K562 (cell line): ENCODE measurements around the gene C6orf89. TPM values are rescaled to one million over a fixed set of nuclear protein-coding genes. Genes with fewer than 3 reads are reported as not detected.
A peak's percentile ranks its signal among the peaks of the same experiment; 100 is the strongest.

ENCODE experiments used
- AFF4 ChIP-seq: sonication (generic); formaldehyde crosslinking; IDR thresholded peaks from 2 replicates; pipeline ENCODE4 v1.8.0; 2023; ENCODE audit warnings: mild to moderate bottlenecking, missing genetic modification reagents
- BACH1 ChIP-seq: fragments of 200-800 bp; sonication (Bioruptor generic); IDR thresholded peaks from 2 replicates; pipeline ENCODE4 v1.6.1; 2016; ENCODE audit warnings: missing genetic modification characterization, missing compliant biosample characterization
- CHD1 ChIP-seq: fragments of 200-600 bp; sonication (generic); IDR thresholded peaks from one replicate; pipeline ENCODE4 v1.6.1; 2012; ENCODE audit warnings: mild to moderate bottlenecking, moderate library complexity, low read length, inconsistent platforms
- EGR1 ChIP-seq: fragments of 450-650 bp; conservative IDR thresholded peaks from 2 replicates; pipeline ENCODE4 v1.6.1; 2017; ENCODE audit warnings: mild to moderate bottlenecking
- ELF2 ChIP-seq: fragments of 250-450 bp; sonication (Bioruptor Pico); IDR thresholded peaks from 2 replicates; pipeline ENCODE4 v1.5.0; 2021; ENCODE audit warnings: mild to moderate bottlenecking
- ELF4 ChIP-seq: fragments of 450-650 bp; formaldehyde crosslinking; IDR thresholded peaks from 2 replicates; pipeline ENCODE4 v1.4.0; 2022; ENCODE audit warnings: missing genetic modification characterization
- ETS2 ChIP-seq: IDR thresholded peaks from 2 replicates; pipeline ENCODE4 v1.6.1; 2016; ENCODE audit warnings: borderline replicate concordance, missing genetic modification characterization, mild to moderate bottlenecking, moderate library complexity, missing compliant biosample characterization; ENCODE audit not compliant: poor library complexity, severe bottlenecking
- FOXA1 ChIP-seq: fragments of 450-650 bp; IDR thresholded peaks from 2 replicates; pipeline ENCODE4 v1.6.1; 2016; ENCODE audit warnings: mild to moderate bottlenecking, borderline replicate concordance
- HDAC3 ChIP-seq: fragments of 450-650 bp; IDR thresholded peaks from 2 replicates; pipeline ENCODE4 v1.6.1; 2018; ENCODE audit warnings: borderline replicate concordance, mild to moderate bottlenecking, moderate library complexity; ENCODE audit not compliant: partially characterized antibody
- HEY1 ChIP-seq: fragments of 250-450 bp; sonication (Bioruptor Pico); IDR thresholded peaks from 2 replicates; pipeline ENCODE4 v1.5.0; 2020; ENCODE audit warnings: mild to moderate bottlenecking, moderate library complexity, borderline replicate concordance
- HMG20B ChIP-seq: fragments of 250-450 bp; sonication (Bioruptor Pico); IDR thresholded peaks from 2 replicates; pipeline ENCODE4 v1.5.0; 2021; ENCODE audit warnings: mild to moderate bottlenecking
- HMGN3 ChIP-seq: IDR thresholded peaks from 2 replicates; pipeline ENCODE4 v1.6.1; 2011; ENCODE audit warnings: borderline replicate concordance, low read depth, mild to moderate bottlenecking, mixed read lengths, low read length; ENCODE audit not compliant: insufficient read length; ENCODE audit errors: extremely low read depth
- MEIS2 ChIP-seq: fragments of 450-650 bp; IDR thresholded peaks from 2 replicates; pipeline ENCODE4 v1.6.1; 2014; ENCODE audit warnings: mild to moderate bottlenecking; ENCODE audit not compliant: partially characterized antibody
- MTA3 ChIP-seq: fragments of 450-650 bp; formaldehyde crosslinking; IDR thresholded peaks from 2 replicates; pipeline ENCODE4 v1.6.1; 2017; ENCODE audit warnings: mild to moderate bottlenecking, borderline replicate concordance
- POLR2G ChIP-seq: fragments of 200-400 bp; formaldehyde crosslinking; IDR thresholded peaks from 2 replicates; pipeline ENCODE4 v1.6.1; 2017; ENCODE audit warnings: low read depth, mild to moderate bottlenecking, antibody characterized with exemption, low read length, moderate library complexity
- RBM22 ChIP-seq: fragments of 200-400 bp; formaldehyde crosslinking; IDR thresholded peaks from 2 replicates; pipeline ENCODE4 v1.6.1; 2018; ENCODE audit warnings: low read length, low read depth; ENCODE audit not compliant: poor library complexity, severe bottlenecking
- SNIP1 ChIP-seq: fragments of 450-650 bp; IDR thresholded peaks from 2 replicates; pipeline ENCODE4 v1.7.1; 2017; ENCODE audit warnings: low read depth, mild to moderate bottlenecking
- TAL1 ChIP-seq: fragments of 450-650 bp; IDR thresholded peaks from 2 replicates; pipeline ENCODE4 v1.6.1; 2016; ENCODE audit warnings: mild to moderate bottlenecking
- TFAP4 ChIP-seq: sonication (generic); formaldehyde crosslinking; IDR thresholded peaks from 2 replicates; pipeline ENCODE4 v1.8.0; 2022; ENCODE audit warnings: missing genetic modification reagents, mild to moderate bottlenecking, moderate library complexity, borderline replicate concordance
- polyA plus RNA-seq, 8 experiments: library from polyadenylated mRNA; depleted of rRNA in 4 of 8; stranded (reverse) in 5 of 8; unstranded in 3 of 8; fragments of >200 nt; fragmentation: Nextera tagmentation in 2 of 8; fragmentation: Illumina TruSeq in 1 of 8; extraction: Ambion mirVana in 2 of 8; extraction: Trizol in 1 of 8; gene quantifications; 2 replicates each; pipeline versions ENCODE4 v1.2.1 to v1.2.3, GENCODE V29; 2011 to 2014; ENCODE audit warnings: inconsistent platforms in 1 of 8, missing spikeins in 1 of 8
- total RNA-seq, 7 experiments: library from RNA; depleted of rRNA in 6 of 7; stranded (reverse); fragments of >200 nt in 6 of 7; fragmentation: Illumina TruSeq in 2 of 7; extraction: Trizol in 2 of 7; gene quantifications; 2 replicates each; pipeline versions ENCODE4 v1.2.1 to v1.2.3, GENCODE V29; 2011 to 2021; ENCODE audit warnings: low replicate concordance in 1 of 7
- TF ChIP-seq, protein P1 (sequence below): fragments of 450-650 bp; IDR thresholded peaks from 2 replicates; pipeline ENCODE4 v1.6.1; 2016
- TF ChIP-seq, protein P2 (sequence below): fragments of 250-450 bp; sonication (Bioruptor Pico); IDR thresholded peaks from 2 replicates; pipeline ENCODE4 v1.6.1; 2021; ENCODE audit warnings: mild to moderate bottlenecking

C6orf89 gene
- total and polyA plus RNA-seq, 9 of the 15 experiments (the other 6 are each of a cell fraction or from before 2014, with no cell fraction given) = 35.2 to 111 (median 58.5) TPM

DNA sequence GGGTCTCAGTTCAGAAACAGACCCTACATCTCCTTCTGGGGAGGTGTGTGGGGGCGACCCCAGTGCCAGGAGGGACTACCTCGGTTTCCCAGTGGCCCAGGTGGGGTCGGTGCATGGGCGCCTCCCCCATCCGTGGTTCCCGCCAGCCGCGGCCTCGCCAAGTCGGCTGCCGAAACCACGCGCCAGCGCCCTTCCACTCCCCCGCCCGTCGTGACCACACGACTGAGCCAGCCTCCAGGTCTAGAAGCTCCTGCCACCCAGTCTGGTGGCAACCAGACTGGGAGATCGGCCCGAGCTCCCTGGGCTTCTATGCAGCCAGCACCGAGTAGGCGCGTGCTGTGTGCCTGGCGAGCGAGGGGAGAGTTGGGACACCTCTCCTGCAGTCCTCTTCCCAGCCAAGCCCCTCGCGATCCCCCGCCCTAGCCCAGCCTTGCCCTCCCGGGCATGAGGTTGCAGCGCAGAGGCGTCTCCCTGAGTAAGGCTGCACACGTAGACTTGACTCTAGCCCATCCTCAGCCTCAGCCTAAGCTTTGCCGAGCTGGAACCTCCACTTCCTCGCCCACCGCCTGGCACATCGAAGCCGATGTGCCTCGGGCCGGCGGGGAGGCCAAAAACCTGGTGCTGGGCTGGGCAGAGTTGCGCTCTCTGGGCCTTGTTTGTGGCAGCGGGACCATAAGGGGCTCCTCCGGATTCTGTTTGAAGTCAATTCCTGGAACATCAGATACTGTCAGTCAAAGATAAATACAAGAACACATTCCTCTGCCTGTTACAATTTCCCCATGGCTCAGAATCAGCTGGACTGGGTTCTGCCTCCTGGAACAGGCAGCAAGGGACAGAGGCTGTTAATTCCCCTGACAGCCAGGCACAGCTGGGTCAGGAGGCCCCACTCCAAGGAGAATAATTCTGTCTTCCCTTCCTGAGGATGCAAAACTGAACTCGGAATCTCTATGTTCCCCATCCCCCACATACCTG, 45.0 kb upstream of the C6orf89 start (continued):
- TF ChIP-seq CHD1 = peak; percentile 0
- TF ChIP-seq EGR1 = 0 out of 2 replicates have a peak, but pooled peaks have one; percentile 1
- no peak for TF ChIP-seq HMG20B (CRISPR knock-in tag)
- peak; percentile 58; the same call in 1 of the 2 replicates for TF ChIP-seq TFAP4
- TF ChIP-seq, protein P1, sequence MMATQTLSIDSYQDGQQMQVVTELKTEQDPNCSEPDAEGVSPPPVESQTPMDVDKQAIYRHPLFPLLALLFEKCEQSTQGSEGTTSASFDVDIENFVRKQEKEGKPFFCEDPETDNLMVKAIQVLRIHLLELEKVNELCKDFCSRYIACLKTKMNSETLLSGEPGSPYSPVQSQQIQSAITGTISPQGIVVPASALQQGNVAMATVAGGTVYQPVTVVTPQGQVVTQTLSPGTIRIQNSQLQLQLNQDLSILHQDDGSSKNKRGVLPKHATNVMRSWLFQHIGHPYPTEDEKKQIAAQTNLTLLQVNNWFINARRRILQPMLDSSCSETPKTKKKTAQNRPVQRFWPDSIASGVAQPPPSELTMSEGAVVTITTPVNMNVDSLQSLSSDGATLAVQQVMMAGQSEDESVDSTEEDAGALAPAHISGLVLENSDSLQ = peak; percentile 78
- TF ChIP-seq POLR2G = no peak
- TF ChIP-seq FOXA1 = no peak
- no peak for TF ChIP-seq AFF4 (CRISPR knock-in tag)
- TF ChIP-seq SNIP1 = no peak
- TF ChIP-seq HMGN3 = peak; percentile 45
- no peak for TF ChIP-seq TAL1
- TF ChIP-seq ELF4 (CRISPR knock-in tag) = no peak
- TF ChIP-seq, protein P2, sequence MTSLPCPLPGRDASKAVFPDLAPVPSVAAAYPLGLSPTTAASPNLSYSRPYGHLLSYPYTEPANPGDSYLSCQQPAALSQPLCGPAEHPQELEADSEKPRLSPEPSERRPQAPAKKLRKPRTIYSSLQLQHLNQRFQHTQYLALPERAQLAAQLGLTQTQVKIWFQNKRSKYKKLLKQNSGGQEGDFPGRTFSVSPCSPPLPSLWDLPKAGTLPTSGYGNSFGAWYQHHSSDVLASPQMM (CRISPR knock-in tag) = no peak
- TF ChIP-seq HDAC3 = no peak
- no peak for TF ChIP-seq HEY1 (CRISPR knock-in tag)
- TF ChIP-seq MTA3 = no peak
- TF ChIP-seq ETS2 = no peak
- no peak for TF ChIP-seq BACH1 (tag)
- TF ChIP-seq MEIS2 = peak; percentile 44
- no peak for TF ChIP-seq ELF2
- no peak for TF ChIP-seq RBM22
